Endothelial cell (in vitro differentiated cells): ENCODE results near the gene ECE1. TPM values are rescaled to one million over a fixed set of nuclear protein-coding genes. Genes with fewer than 3 reads are reported as not detected.

Experiments used
- DNase-seq: peaks from one replicate; pipeline ENCODE4 v3.0.0; 2021; ENCODE audit warnings: low spot score
- H3K27ac Mint-ChIP-seq: one replicate; pipeline ENCODE4 v1.8.0; 2021; ENCODE audit warnings: mixed read lengths, inconsistent platforms; ENCODE audit not compliant: unreplicated experiment
- H3K27me3 Mint-ChIP-seq: one replicate; pipeline ENCODE4 v1.8.0; 2021; ENCODE audit warnings: mild to moderate bottlenecking, moderate library complexity, mixed read lengths, inconsistent platforms; ENCODE audit not compliant: unreplicated experiment
- H3K36me3 Mint-ChIP-seq: one replicate; pipeline ENCODE4 v1.8.0; 2021; ENCODE audit warnings: mild to moderate bottlenecking, low read depth, mixed read lengths, inconsistent platforms; ENCODE audit not compliant: unreplicated experiment
- H3K4me1 Mint-ChIP-seq: one replicate; pipeline ENCODE4 v1.8.0; 2021; ENCODE audit warnings: mild to moderate bottlenecking, mixed read lengths, inconsistent platforms; ENCODE audit not compliant: unreplicated experiment
- H3K4me3 Mint-ChIP-seq: one replicate; pipeline ENCODE4 v1.8.0; 2021; ENCODE audit warnings: mild to moderate bottlenecking, mixed read lengths, inconsistent platforms; ENCODE audit not compliant: unreplicated experiment
- H3K9me3 Mint-ChIP-seq: one replicate; pipeline ENCODE4 v1.8.0; 2021; ENCODE audit warnings: mixed read lengths, inconsistent platforms; ENCODE audit not compliant: unreplicated experiment
- total RNA-seq: library from RNA; stranded (reverse); fragmentation: NEBNext Ultra II Directional; extraction: Animal tissue kit (Norgen Biotek cat#: 25700); gene quantifications from one replicate; pipeline ENCODE4 v1.2.1, GENCODE V29; 2021; ENCODE audit not compliant: unreplicated experiment
- TF ChIP-seq, protein P1 (sequence below): fragments of 200-600 bp; sonication (generic); IDR thresholded peaks from one replicate; pipeline ENCODE4 v1.5.0; 2021; ENCODE audit warnings: antibody characterized with exemption; ENCODE audit not compliant: unreplicated experiment

ECE1 gene
- total RNA-seq, 1 donor from 2014 or later = 328 TPM

DNA sequence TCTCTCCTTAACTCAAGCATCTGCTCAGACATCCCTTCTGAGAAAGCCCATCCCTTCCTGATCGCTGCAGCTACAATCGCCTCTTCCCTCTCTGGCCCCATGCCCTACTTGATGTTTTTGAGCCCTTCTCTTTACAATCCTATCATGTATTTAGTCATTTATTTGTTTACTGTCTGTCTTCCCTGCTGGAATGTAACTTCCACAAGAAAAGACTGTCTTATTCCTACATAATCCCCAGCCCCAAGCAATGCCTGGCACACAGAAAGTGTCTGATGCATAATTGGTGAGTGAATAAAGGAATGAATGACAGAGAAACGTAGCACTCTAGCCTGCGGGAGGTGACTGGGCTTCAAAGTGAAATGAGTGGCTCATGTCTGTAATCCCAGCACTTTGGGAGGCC lies 25.4 kb downstream of the ECE1 start:
- peaks cover 24% of the 10 kb centered on the region for H3K4me1 Mint-ChIP-seq
- H3K27ac Mint-ChIP-seq = peak overlapping the region; percentile 11
- TF ChIP-seq, protein P1, sequence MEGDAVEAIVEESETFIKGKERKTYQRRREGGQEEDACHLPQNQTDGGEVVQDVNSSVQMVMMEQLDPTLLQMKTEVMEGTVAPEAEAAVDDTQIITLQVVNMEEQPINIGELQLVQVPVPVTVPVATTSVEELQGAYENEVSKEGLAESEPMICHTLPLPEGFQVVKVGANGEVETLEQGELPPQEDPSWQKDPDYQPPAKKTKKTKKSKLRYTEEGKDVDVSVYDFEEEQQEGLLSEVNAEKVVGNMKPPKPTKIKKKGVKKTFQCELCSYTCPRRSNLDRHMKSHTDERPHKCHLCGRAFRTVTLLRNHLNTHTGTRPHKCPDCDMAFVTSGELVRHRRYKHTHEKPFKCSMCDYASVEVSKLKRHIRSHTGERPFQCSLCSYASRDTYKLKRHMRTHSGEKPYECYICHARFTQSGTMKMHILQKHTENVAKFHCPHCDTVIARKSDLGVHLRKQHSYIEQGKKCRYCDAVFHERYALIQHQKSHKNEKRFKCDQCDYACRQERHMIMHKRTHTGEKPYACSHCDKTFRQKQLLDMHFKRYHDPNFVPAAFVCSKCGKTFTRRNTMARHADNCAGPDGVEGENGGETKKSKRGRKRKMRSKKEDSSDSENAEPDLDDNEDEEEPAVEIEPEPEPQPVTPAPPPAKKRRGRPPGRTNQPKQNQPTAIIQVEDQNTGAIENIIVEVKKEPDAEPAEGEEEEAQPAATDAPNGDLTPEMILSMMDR = no peak
- H3K27me3 Mint-ChIP-seq = peaks cover 17% of the 10 kb centered on the region
- H3K9me3 Mint-ChIP-seq = no peaks in the 10 kb centered on the region
- peak overlapping the region; percentile 16 for H3K4me3 Mint-ChIP-seq
- DNase-seq = no peak
- H3K36me3 Mint-ChIP-seq = peaks cover 49% of the 10 kb centered on the region

GRCh38 chr1:21263653-21264225 lies 26.5 kb downstream of the ECE1 start:
- TF ChIP-seq, protein P1 = no peak
- peaks cover 18% of the 10 kb centered on the region for H3K27me3 Mint-ChIP-seq
- no peak for DNase-seq
- peaks cover 24% of the 10 kb centered on the region for H3K4me1 Mint-ChIP-seq
- no peaks in the 10 kb centered on the region for H3K9me3 Mint-ChIP-seq
- H3K27ac Mint-ChIP-seq = no peak overlapping the region
- peaks cover 46% of the 10 kb centered on the region for H3K36me3 Mint-ChIP-seq
- H3K4me3 Mint-ChIP-seq = no peak overlapping the region

DNA sequence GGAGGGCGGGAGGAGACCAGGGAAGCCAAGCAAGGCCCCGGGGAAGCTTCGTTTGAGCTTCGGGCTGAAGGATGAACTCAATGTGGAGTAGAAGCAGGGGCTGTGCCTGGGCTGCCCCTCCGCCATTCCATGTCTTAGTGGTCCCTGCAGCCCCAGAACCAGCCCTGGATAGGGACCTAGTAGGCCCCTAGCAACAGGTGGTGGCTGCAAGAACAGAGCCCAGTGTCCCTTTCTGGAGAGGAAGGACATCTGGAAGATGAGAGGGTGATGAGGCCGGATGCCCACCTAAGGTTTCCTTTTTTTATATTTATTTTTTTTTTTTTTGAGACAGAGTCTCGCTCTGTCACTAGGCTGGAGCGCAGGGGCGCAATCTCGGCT lies 27.2 kb downstream of the ECE1 start:
- no peak for DNase-seq
- Mint-ChIP-seq H3K4me1 (peaks cover 24% of the 10 kb centered on the region), H3K27ac (peak overlapping the region; percentile 96), H3K9me3 (no peaks in the 10 kb centered on the region), H3K27me3 (peaks cover 18% of the 10 kb centered on the region), H3K4me3 (no peak overlapping the region), H3K36me3 (peaks cover 44% of the 10 kb centered on the region)
- TF ChIP-seq, protein P1 = no peak

GRCh38 chr1:21262293-21263051 lies 27.8 kb downstream of the ECE1 start:
- Mint-ChIP-seq H3K36me3 (peaks cover 43% of the 10 kb centered on the region), H3K27me3 (peaks cover 18% of the 10 kb centered on the region), H3K27ac (peak overlapping the region; percentile 96), H3K4me3 (peak overlapping the region; percentile 32), H3K4me1 (peaks cover 24% of the 10 kb centered on the region), H3K9me3 (no peaks in the 10 kb centered on the region)
- no peak for DNase-seq
- TF ChIP-seq, protein P1 = no peak
